HG03460 (cell line): ENCODE data around the gene FAM83G.
"Not testable (repeated sequence)": the region's sequence is repeated elsewhere in the genome, so short reads cannot be mapped to it uniquely, and the experiment has no call there.

Source experiments
- ATAC-seq: cut with Tn5 transposase; IDR thresholded peaks from one replicate; pipeline ENCODE4 v1.9.1; 2021; ENCODE audit not compliant: unreplicated experiment

FAM83G gene

GRCh38 chr17:19023209-19023999 is 18.8 kb upstream of the FAM83G start:
- no peak for ATAC-seq

- ATAC-seq: no peak
These were observed 18.2 kb upstream of the FAM83G start for GRCh38 chr17:19022747-19023146.

- no peak for ATAC-seq
These were observed 17.6 kb upstream of the FAM83G start for GRCh38 chr17:19022128-19022527.

- ATAC-seq: no peak
These were observed 17.1 kb upstream of the FAM83G start for GRCh38 chr17:19021622-19022083.

GRCh38 chr17:19021011-19021621 is 16.6 kb upstream of the FAM83G start:
- ATAC-seq: not testable (repeated sequence)

GRCh38 chr17:19020016-19020415 is 15.5 kb upstream of the FAM83G start:
- no peak for ATAC-seq

GRCh38 chr17:19019041-19019941 is 14.7 kb upstream of the FAM83G start:
- no peak for ATAC-seq

- no peak for ATAC-seq
These were observed 14.0 kb upstream of the FAM83G start for GRCh38 chr17:19018600-19018950.

GRCh38 chr17:19017804-19018599 is 13.4 kb upstream of the FAM83G start:
- ATAC-seq: no peak

GRCh38 chr17:19017401-19017800 is 12.8 kb upstream of the FAM83G start:
- no peak for ATAC-seq

GRCh38 chr17:19016881-19017280 is 12.3 kb upstream of the FAM83G start:
- no peak for ATAC-seq

GRCh38 chr17:19016297-19016696 is 11.7 kb upstream of the FAM83G start:
- ATAC-seq: no peak

GRCh38 chr17:19015428-19015827 is 10.9 kb upstream of the FAM83G start:
- ATAC-seq: no peak

GRCh38 chr17:19014628-19015215 is 10.2 kb upstream of the FAM83G start:
- no peak for ATAC-seq

GRCh38 chr17:19013806-19014627 is 9.5 kb upstream of the FAM83G start:
- ATAC-seq: no peak

- ATAC-seq: no peak
These were observed 8.7 kb upstream of the FAM83G start for GRCh38 chr17:19013226-19013625.

GRCh38 chr17:19012171-19013080 is 7.9 kb upstream of the FAM83G start:
- no peak for ATAC-seq

- no peak for ATAC-seq
These were observed 7.0 kb upstream of the FAM83G start for GRCh38 chr17:19011581-19011980.
